ENCODE measurements around the gene RABGAP1L. TPM values are rescaled to one million over a fixed set of nuclear protein-coding genes. Genes with fewer than 3 reads are reported as not detected.

The RABGAP1L gene
- total and polyA plus RNA-seq, 10 of the 15 experiments (the other 5 are each of a cell fraction or from before 2014, with no cell fraction given) = 5.8 to 194 (median 113) TPM

DNA sequence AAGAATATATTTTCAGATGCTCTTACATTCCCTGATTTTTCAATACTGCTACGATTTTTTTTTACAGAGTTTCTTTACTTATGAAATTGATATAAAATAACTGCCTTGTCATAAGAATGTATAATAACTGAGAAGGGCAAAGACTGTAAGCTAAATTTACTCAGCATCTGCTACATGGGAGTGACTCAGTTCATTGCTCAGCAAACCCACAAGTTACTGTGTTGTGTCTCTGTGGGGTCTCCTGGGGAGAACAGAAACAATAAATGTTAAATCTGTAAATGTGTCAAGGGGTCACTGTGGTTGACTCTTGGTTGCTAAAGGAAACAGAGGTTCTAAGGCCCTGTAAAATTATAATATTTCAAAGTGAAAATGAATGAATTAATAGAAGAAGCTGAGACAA lies 630.1 kb downstream of the RABGAP1L start (continued):
- peak; percentile 15 to 35; a peak in 2 of 4 replicates for TF ChIP-seq BHLHE40 (IDR thresholded peaks at IDR 0.05; ENCODE audit: borderline replicate concordance in 1 of 2, low read depth in 2 of 2, low read length in 1 of 2)
- peak; percentile 92 for TF ChIP-seq RUNX3 (IDR thresholded peaks at IDR 0.05; ENCODE audit: low read length)
- peak; percentile 88 for TF ChIP-seq NR2F1 (conservative IDR thresholded peaks at IDR 0.05)
- 0 out of 2 replicates have a peak, but pooled peaks have one; percentile 10 for TF ChIP-seq IRF4 (IDR thresholded peaks at IDR 0.05; ENCODE audit: low read depth, low read length)
- peak; percentile 59; the same call in 1 of the 2 replicates for TF ChIP-seq MEF2A (IDR thresholded peaks at IDR 0.05; ENCODE audit: insufficient read depth, low read depth, low read length)
- TF ChIP-seq, protein P1, sequence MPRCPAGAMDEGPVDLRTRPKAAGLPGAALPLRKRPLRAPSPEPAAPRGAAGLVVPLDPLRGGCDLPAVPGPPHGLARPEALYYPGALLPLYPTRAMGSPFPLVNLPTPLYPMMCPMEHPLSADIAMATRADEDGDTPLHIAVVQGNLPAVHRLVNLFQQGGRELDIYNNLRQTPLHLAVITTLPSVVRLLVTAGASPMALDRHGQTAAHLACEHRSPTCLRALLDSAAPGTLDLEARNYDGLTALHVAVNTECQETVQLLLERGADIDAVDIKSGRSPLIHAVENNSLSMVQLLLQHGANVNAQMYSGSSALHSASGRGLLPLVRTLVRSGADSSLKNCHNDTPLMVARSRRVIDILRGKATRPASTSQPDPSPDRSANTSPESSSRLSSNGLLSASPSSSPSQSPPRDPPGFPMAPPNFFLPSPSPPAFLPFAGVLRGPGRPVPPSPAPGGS (IDR thresholded peaks at IDR 0.05; ENCODE audit: borderline replicate concordance, insufficient read depth, low read depth, low read length, poor library complexity, severe bottlenecking) = peak; percentile 62
- peak; percentile 63; the same call in 1 of the 2 replicates for TF ChIP-seq FOXM1 (IDR thresholded peaks at IDR 0.05; ENCODE audit: low read depth, low read length)
- peak; percentile 80 for TF ChIP-seq NFIC (IDR thresholded peaks at IDR 0.05; ENCODE audit: low read depth, low read length)
- peak; percentile 62; the same call in 1 of the 2 replicates for TF ChIP-seq ZBED1 (IDR thresholded peaks at IDR 0.05; ENCODE audit: borderline replicate concordance)

DNA sequence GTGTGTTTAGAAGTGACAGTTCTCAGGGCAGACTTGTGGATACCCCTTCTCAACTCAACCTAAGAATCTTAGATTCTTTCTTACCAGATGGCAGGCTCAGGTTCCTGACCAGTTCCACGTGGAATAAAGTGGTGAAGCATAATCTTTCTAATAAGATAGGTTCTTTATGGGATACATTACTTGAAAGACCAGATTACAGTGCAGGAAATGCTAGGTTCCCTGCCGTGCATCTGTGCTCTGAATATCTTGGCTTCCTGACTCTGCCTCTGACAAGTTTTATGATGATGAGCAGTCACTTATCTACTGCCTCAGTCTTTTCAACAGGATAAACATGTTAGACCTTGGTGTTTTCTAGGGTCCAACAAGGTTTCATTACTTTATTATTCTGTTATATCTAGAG lies 632.5 kb downstream of the RABGAP1L start:
- Histone ChIP-seq H3K9me3 (replicated peaks; ENCODE audit: control insufficient read depth, insufficient read depth, low read length) (no peaks in the 10 kb centered on the region), H3K4me3 (no peak overlapping the region), H3K9ac (ENCODE audit: control insufficient read depth, insufficient read depth, low read length) (no peak overlapping the region), H3K27ac (ENCODE audit: control insufficient read depth, insufficient read depth) (no peak overlapping the region), H3K27me3 (replicated peaks in 1 of 2; ENCODE audit: control insufficient read depth in 2 of 2, insufficient read depth in 2 of 2, low read length in 1 of 2) (no peaks in the 10 kb centered on the region), H4K20me1 (ENCODE audit: control insufficient read depth, insufficient read depth) (no peaks in the 10 kb centered on the region), H3K4me2 (ENCODE audit: control insufficient read depth, insufficient read depth) (no peak overlapping the region), H3K4me1 (ENCODE audit: control insufficient read depth, insufficient read depth, low read length) (peaks cover 28% of the 10 kb centered on the region), H3K36me3 (ENCODE audit: control insufficient read depth in 2 of 2, insufficient read depth in 2 of 2, low read length in 1 of 2) (no peaks in the 10 kb centered on the region; a peak in 1 of 4 replicates), H2AFZ (ENCODE audit: control insufficient read depth, low read depth, low read length) (no peak overlapping the region), H3K79me2 (ENCODE audit: control insufficient read depth, insufficient read depth, low read length) (no peaks in the 10 kb centered on the region)
- WGBS (ENCODE audit: insufficient coverage, insufficient replicate concordance, low lambda C conversion rate, missing lambda C conversion rate) = 94% methylated on average over 2 of the region's 2 CpGs
- FAIRE-seq = no peak
- DNase-seq (ENCODE audit: low read depth, low spot score) = no peak
- POLR2A ChIA-PET = interaction anchor here (1.0 kb wide), 1 partner anchor 8 kb away, joined by 3 read pairs; no protein-coding TSS in a partner anchor
- BruUV-seq (replicated peaks) = no TSS peak
- in situ Hi-C loops (cut with MboI) = no loop called here
- CTCF ChIA-PET = no interaction called here
- RAD21 ChIA-PET (ENCODE audit: unreplicated experiment) = interaction anchor here (1.2 kb wide), 1 partner anchor 8 kb away, joined by 5 read pairs; no protein-coding TSS in a partner anchor
- SMC1A ChIA-PET (ENCODE audit: uncharacterized antibody, unreplicated experiment) = interaction anchor here (1.0 to 1.3 kb wide), 2 partner anchors 192 to 198 kb away, joined by 3 read pairs; no protein-coding TSS in a partner anchor
- TF ChIP-seq POLR2A (IDR thresholded peaks at IDR 0.05; ENCODE audit: low read depth, low read length) = no peak
- intact Hi-C loops (cut with micrococcal nuclease; ENCODE audit: unreplicated experiment) = no loop called here
- no peak for ATAC-seq

Data from GM12878 (cell line).